NCI-H1105 treated with DMSO at 0.1 percent for 48 hours (cell line): ENCODE measurements around the gene FARP2.

ENCODE experiments used
- DNase-seq: peaks from one replicate; lab custom pipeline; 2025; lab: John Stamatoyannopoulos, UW

Gene FARP2

GRCh38 chr2:241490825-241491506 is 134.9 kb downstream of the FARP2 start:
- no peak for DNase-seq

DNA sequence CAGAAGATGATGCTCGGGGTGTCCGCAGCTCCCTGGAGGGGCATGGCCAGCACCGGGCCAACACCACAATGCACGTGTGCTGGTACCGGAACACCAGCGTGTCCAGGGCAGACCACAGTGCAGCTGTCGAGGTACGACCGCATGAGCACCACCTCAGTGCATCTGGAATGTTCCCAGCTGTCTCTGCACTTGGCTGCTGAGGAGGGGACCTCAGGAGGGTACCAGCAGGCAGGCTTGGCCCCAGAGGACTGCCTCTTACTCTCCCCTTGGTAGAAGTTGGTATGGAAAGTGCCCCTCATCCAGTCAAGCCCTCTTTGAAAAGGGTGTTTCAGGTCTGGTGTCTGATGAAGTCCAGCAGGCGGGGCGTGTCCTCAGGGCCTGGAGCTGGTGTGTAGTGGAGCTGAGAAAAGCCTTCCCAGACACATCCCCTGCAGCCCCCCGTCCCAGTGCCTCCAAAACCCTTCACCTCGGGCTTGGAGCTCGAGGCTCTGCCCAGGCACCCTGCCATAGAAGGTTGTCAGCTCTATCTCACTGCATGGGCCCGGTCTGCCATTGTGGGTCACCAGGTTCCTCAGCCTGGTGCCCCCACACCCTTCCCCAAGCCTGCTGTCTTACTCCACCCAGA is 135.6 kb downstream of the FARP2 start:
- no peak for DNase-seq

DNA sequence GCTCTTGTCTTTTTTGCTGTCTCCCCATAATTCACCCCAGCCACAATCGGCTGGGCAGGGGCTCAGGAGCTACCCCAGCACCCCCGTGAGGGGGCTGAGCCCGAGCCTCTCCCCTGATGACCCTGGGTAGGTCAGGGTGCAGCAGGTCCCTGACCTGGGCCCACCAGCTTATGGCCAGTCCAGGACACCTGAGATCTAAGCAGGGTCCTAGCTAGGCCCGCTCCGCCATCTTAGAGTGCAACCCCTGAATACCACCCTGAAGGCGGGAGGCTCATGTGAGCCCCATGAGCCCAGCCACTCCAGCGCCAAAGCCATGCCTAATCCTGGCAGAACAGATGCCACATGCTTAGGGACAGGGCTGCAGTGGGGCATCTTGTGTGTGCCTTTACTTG is 136.1 kb downstream of the FARP2 start:
- DNase-seq: no peak

GRCh38 chr2:241493092-241493491 is 137.0 kb downstream of the FARP2 start:
- DNase-seq: no peak

DNA sequence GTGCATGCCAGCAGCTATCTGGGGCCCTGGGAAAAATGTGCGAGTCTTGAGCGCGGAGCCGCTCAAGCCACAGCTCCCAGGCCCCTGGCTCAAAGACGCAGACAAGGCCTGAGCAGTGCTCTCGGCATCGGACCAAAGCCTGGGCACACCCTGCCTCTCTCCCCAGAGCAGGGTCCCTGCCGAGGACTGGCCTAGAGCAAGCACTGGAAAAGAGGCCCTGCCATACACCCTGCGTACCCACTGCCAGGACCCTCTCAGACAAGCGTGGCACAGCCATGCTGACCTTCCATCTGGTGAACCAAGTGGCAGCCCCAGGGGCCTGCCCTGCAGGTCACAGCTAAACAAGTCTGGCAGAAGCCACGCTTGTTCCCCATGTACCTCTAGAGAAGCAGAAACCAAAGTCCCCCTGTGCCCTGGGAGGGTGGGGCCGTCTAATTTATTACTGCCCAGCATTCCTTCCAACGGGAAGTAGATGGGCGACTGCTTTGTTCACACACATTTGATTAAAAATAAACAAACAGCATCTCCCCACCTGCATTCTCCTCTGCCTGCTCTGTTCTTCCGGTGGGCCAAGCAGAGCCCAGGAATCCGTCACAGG is 138.3 kb downstream of the FARP2 start:
- no peak for DNase-seq

DNA sequence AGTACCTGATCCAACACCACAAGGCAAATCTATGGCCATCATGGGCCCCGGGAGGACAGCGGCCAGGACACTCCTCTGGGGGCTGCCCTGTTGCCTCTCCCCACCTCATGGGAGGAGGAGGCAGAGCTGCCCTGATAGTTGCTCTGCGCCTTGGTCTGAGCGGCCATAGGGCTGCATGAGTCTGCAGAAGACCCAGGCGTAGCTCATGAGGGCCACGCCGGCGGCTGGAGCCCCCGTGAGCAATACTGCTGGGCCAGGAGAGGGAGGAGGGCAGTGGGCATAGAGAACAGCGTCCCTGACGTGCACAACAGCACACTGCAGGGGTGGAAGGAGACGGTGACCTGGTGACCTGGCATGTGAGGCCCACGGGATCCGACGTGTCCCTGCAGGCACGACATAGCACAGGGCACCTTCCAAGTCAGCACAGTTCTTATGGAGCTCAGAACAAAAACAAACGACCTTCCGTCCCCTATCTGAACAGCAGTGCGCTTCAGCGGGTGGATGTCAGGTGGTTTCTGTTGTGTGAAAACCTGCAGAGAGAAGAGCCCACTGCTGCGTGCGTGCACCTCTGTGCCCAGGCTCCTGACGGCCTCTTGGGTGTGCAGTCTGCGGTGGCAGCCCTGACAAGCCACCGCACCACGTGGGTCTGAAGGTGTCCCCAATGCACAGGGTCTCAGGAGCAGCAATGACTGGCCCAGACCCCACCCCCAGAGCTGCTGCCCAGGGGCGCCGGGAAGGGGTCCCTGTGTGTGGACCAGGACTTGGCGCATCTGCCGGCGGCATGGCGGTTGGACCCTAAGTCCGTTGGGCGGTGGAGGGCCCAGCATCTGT is 139.3 kb downstream of the FARP2 start:
- no peak for DNase-seq

DNA sequence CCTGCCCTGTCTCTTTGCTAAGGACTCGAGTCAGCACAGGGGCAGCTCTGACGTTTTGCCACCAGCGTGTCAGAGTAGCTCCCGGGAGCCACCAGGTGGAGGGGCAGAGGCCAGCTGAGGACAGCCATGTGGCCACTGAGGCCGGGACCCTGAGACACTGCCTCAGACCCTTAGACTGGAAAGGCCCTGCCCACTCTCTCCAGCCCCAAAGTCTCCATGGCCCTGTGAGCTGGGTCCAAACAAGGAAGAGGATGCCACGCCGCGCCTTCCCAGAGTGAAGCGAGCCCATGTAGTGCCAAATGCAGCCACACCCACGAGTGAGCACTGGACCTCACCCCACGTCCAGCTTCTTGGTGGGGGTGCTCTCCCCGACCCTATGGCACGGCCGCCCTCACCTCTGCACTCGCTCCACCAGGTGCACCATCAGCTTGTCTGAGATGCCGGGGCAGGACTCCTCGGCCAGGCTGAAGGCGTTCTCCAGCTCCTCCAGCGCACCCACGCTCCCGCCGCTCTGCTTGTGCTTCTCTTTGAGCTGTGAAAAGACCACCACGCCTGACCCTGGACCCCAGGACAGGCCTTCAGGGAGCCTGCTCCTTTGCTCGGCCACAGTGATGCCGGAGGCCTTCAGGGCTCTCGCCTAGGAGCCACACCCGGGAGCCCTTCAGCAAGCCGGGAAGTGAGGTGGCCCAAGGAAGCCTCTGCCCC is 140.1 kb downstream of the FARP2 start:
- DNase-seq: no peak

DNA sequence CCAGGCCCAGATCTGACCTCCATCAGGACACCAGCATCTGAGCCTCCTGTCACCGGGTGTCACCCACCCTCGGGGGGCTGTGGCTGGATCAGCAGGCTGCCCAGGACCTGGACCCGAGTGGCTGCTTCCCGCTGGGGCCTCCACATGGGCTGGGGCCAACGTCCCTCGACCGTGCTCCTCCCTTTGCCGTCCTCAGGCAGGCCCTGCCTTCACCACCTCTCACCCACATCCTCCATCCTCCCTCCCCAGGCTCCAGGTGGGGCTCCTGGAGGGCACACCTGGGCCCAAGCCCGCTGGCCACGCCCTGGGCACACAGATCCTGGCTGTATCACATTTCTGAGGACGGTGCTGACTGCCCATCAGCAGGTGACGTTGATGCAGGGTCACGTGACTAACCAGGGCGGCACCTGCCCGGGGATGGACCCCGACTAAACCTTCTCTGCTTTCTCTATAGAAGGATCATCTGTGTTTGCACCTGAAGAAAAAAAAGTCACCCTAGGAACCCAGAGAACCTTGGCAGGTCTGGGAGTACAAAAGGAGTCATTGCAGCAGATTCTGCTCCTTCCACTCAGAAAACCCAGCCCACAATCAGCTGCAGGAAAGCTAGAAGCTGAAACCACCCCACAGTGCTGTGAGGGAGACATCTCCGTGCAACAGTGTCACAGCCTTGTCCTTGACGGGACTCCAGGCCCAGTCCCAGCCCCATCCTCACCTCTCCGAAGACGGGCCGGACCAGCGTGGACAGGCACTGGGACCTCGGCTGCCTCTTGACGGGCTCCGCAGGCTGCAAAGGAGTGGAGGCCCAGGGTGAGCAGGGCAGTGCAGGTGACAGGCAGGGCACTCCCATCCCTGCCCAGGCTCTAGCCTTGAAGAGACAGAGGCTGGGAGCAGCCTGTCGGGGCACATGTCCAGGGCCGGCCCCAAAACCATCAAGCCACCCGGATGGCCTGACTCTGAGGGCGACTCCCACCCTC is 141.1 kb downstream of the FARP2 start:
- no peak for DNase-seq

GRCh38 chr2:241498115-241499070 is 142.3 kb downstream of the FARP2 start:
- DNase-seq: no peak

GRCh38 chr2:241499146-241499965 is 143.3 kb downstream of the FARP2 start:
- DNase-seq: no peak

- no peak for DNase-seq
Observed at GRCh38 chr2:241500016-241500415, 143.9 kb downstream of the FARP2 start.

DNA sequence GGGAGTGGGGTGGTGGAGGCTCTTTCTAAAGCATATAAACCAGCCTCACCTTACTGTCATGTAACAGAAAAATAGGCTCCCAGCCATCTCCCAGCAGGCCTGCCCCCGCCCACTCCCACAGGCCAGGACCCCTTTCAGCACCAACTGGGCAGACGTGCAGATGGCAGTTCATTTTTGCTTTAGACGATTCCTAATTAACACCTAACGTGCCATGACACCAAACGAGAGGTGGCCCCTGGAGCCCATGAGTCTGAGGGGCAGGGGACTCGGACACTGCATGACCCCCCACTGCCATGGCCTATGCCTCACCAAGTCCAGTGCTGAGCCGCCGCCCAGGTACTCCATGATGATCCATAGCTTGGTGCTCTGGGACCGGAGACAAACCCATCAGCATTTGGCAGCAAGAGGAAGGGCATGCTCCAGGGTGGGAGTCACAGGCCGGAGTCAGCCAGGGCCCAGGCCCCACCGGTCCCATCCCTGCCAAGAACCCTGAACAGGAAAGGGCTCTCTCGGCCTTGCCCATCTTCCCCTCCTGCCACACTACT is 144.4 kb downstream of the FARP2 start:
- DNase-seq: no peak

GRCh38 chr2:241501099-241501541 is 145.0 kb downstream of the FARP2 start:
- no peak for DNase-seq

DNA sequence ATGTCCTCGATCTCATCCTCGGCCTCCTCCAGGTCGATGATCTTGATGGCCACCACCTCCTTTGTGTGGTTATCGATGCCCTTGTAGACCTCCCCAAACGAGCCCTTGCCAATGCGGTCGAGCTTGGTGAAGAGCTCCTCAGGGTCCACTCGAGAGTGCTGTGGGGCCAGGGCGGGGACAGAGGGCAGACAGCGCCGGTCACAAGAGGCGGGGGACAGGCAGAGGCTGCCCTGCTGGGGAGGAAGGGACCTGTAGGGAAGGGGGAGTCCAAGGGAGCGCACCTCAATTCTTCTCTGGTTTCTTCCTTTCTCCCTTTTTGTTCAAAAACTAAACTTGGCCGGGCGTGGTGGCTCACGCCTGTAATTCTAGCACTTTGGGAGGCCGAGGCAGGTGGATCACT is 145.5 kb downstream of the FARP2 start:
- DNase-seq: no peak

DNA sequence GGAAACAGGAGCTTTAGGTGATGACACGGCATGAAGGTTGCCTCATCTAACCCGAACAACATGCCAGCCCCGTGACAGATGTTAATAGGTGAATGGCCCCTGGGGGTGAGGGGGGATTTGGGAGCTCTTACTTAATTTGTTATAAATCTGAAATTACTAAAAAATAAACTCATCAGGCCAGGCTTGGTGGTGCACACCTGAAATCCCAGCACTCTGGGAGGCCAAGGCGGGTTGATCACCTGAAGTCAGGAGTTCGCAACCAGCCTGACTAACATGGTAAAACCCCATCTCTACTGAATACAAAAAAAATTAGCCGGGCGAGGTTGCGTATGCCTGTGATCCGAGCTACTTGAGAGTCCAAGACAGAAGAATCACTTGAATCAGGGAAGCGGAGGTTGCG is 146.2 kb downstream of the FARP2 start:
- no peak for DNase-seq

DNA sequence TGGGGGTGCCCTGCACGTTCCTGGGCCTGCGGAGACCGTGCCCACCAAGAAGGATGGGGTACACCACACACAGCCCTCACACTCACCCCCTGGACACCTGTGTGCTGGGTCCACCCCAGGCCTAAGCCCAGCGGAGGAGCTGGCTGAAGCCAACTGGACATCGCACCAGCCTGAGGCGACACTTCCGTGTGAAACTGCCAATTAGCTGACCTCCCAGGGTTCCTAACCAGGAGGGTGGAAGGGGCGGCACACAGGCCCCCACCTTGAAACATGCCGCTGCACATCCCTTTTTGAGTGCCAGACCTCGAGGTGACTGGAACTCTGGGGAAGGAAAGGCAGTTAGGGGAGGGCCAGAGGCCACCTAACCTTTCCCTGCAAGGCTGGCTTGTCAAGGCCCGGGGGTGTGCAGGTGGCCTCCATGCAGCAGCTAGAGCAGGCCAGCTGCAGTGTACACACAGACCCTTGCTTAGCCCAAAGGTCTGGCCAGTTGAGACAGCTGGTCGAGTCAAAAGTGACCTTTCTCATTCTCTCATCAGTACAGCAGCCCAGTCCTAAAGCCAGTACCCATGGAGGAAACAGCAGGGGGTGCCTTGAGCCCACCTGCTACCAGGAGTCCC is 147.8 kb downstream of the FARP2 start:
- DNase-seq: no peak

GRCh38 chr2:241505086-241505780 is 149.1 kb downstream of the FARP2 start:
- DNase-seq: no peak
